ENCODE results near the gene CATSPER3. TPM values are rescaled to one million over a fixed set of nuclear protein-coding genes. Genes with fewer than 3 reads are reported as not detected.

Gene CATSPER3
- total and polyA plus RNA-seq, 2 of the 8 experiments (the other 6 are each of a cell fraction or from before 2014, with no cell fraction given): 0.62 TPM; not detected in 1

DNA sequence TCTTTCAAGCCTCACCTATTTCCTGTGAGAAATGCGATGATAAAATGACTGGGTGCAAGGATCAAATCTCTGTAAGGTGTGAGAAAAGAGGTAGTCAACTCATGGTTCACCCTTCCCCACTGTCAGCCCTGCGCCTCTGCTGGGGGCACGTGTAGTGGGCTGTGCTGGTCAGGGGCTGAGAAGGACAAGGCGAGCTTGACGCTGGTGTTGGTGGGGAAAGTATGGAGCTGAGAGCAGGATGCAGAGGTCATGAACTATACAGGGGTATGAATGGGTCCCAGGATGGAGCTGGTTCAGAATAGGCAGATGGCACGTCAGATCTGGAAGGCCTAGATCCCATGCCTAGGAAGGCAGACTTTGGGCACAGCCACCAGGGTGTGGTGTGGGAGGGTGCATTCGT, 45.7 kb downstream of the CATSPER3 start (continued):
- TF ChIP-seq CHD7 (IDR thresholded peaks at IDR 0.05; ENCODE audit: insufficient replicate concordance, low read length) (no peak), CHD2 (IDR thresholded peaks at IDR 0.05; ENCODE audit: low read length) (no peak), PHF8 (conservative IDR thresholded peaks at IDR 0.05; ENCODE audit: low read depth, low read length) (no peak), BACH1 (IDR thresholded peaks at IDR 0.05; ENCODE audit: low read length) (no peak), MAFK (IDR thresholded peaks at IDR 0.05; ENCODE audit: low read depth, low read length) (no peak), SUZ12 (IDR thresholded peaks at IDR 0.05; ENCODE audit: low read length) (no peak), E2F6 (IDR thresholded peaks at IDR 0.05) (no peak), CBX8 (IDR thresholded peaks at IDR 0.05; ENCODE audit: borderline replicate concordance, low read depth, low read length) (no peak), ATF2 (IDR thresholded peaks at IDR 0.05; ENCODE audit: low read length) (no peak), KDM1A (IDR thresholded peaks at IDR 0.05; ENCODE audit: borderline replicate concordance, low read length) (no peak)
